ENCODE measurements around the gene ACTR2.

DNA sequence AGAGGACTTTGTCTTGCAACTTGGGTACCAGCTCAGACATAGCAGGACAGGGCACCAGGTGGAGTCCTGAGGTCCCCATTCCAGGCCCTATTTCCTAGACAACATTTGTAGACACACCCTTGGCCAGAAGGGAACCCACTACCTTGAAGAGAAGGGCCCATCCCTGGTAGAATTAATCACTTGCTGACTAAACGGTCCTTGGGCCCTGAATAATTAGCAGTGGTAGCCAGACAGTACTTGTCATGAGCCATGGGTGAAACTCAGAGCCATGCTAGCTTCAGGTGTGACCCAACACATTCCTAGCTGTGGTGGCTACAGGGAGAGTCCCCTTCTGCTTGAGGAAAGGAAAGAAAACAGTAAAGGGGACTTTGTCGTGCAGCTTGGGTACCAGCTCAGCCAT lies 28.5 kb upstream of the ACTR2 start:
- no peak for TF ChIP-seq TCF7L2 (IDR thresholded peaks at IDR 0.05; ENCODE audit: borderline replicate concordance, extremely low read depth, insufficient read depth, insufficient read length)
- TF ChIP-seq, protein P1, sequence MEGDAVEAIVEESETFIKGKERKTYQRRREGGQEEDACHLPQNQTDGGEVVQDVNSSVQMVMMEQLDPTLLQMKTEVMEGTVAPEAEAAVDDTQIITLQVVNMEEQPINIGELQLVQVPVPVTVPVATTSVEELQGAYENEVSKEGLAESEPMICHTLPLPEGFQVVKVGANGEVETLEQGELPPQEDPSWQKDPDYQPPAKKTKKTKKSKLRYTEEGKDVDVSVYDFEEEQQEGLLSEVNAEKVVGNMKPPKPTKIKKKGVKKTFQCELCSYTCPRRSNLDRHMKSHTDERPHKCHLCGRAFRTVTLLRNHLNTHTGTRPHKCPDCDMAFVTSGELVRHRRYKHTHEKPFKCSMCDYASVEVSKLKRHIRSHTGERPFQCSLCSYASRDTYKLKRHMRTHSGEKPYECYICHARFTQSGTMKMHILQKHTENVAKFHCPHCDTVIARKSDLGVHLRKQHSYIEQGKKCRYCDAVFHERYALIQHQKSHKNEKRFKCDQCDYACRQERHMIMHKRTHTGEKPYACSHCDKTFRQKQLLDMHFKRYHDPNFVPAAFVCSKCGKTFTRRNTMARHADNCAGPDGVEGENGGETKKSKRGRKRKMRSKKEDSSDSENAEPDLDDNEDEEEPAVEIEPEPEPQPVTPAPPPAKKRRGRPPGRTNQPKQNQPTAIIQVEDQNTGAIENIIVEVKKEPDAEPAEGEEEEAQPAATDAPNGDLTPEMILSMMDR (IDR thresholded peaks at IDR 0.05 in 2 of 3, conservative IDR thresholded peaks at IDR 0.05 in 1 of 3; ENCODE audit: borderline replicate concordance in 1 of 3, insufficient read depth in 1 of 3, low read depth in 2 of 3, low read length in 2 of 3) = no peak
- no peak for TF ChIP-seq CEBPB (IDR thresholded peaks at IDR 0.05; ENCODE audit: low read depth)
- no peak for TF ChIP-seq POLR2AphosphoS5 (IDR thresholded peaks at IDR 0.05; ENCODE audit: low read depth, low read length)
